GM18498 (cell line): Measurements from ENCODE around the gene IGSF22.

Experiments
- ATAC-seq: cut with Tn5 transposase; IDR thresholded peaks from one replicate; pipeline ENCODE4 v1.9.1; 2021; ENCODE audit warnings: mild to moderate bottlenecking, moderate library complexity; ENCODE audit not compliant: unreplicated experiment

The IGSF22 gene

GRCh38 chr11:18745251-18745650 lies 19.3 kb upstream of the IGSF22 start:
- ATAC-seq: no peak

GRCh38 chr11:18743900-18744514 lies 18.0 kb upstream of the IGSF22 start:
- ATAC-seq: no peak

GRCh38 chr11:18743365-18743764 lies 17.4 kb upstream of the IGSF22 start:
- ATAC-seq: no peak

- no peak for ATAC-seq
These were observed 15.8 kb upstream of the IGSF22 start for GRCh38 chr11:18741783-18742182.

GRCh38 chr11:18739685-18740084 lies 13.7 kb upstream of the IGSF22 start:
- ATAC-seq: no peak

GRCh38 chr11:18737642-18738041 lies 11.7 kb upstream of the IGSF22 start:
- ATAC-seq: no peak

- no peak for ATAC-seq
These were observed 10.7 kb upstream of the IGSF22 start for GRCh38 chr11:18736590-18737148.

GRCh38 chr11:18733202-18733601 lies 7.2 kb upstream of the IGSF22 start:
- ATAC-seq: no peak

GRCh38 chr11:18731949-18732821 lies 6.2 kb upstream of the IGSF22 start:
- ATAC-seq: peak; percentile 66

- ATAC-seq: no peak
These were observed 5.5 kb upstream of the IGSF22 start for GRCh38 chr11:18731441-18731840.

GRCh38 chr11:18730020-18730419 lies 4.0 kb upstream of the IGSF22 start:
- ATAC-seq: no peak

- no peak for ATAC-seq
These were observed 3.4 kb upstream of the IGSF22 start for GRCh38 chr11:18729426-18729825.

GRCh38 chr11:18728658-18729057 lies 2.7 kb upstream of the IGSF22 start:
- ATAC-seq: no peak

GRCh38 chr11:18727479-18728236 lies 1.7 kb upstream of the IGSF22 start:
- ATAC-seq: peak; percentile 64

- no peak for ATAC-seq
These were observed 2.0 kb downstream of the IGSF22 start for GRCh38 chr11:18723991-18724390.

GRCh38 chr11:18722293-18722637 lies 3.7 kb downstream of the IGSF22 start:
- peak; percentile 11 for ATAC-seq

- peak; percentile 73 for ATAC-seq
These were observed 4.3 kb downstream of the IGSF22 start for GRCh38 chr11:18721561-18722292.

GRCh38 chr11:18720808-18721560 lies 5.0 kb downstream of the IGSF22 start:
- peak; percentile 78 for ATAC-seq

GRCh38 chr11:18720091-18720807 lies 5.7 kb downstream of the IGSF22 start:
- ATAC-seq: no peak
